ENCODE data around the gene SAT1.

Gene SAT1

GRCh38 chrX:23810279-23810678, 27.3 kb downstream of the SAT1 start:
- no peak for DNase-seq (ENCODE audit: low spot score)

- no peak for DNase-seq (ENCODE audit: low spot score)
Observed at GRCh38 chrX:23811108-23811651, 28.2 kb downstream of the SAT1 start.

- no peak for DNase-seq (ENCODE audit: low spot score)
Observed at GRCh38 chrX:23811656-23812055, 28.7 kb downstream of the SAT1 start.

- no peak for DNase-seq (ENCODE audit: low spot score)
Observed at GRCh38 chrX:23813808-23814207, 30.8 kb downstream of the SAT1 start.

GRCh38 chrX:23815376-23815775, 32.4 kb downstream of the SAT1 start:
- DNase-seq (ENCODE audit: low spot score) = no peak

- DNase-seq (ENCODE audit: low spot score) = no peak
Observed at GRCh38 chrX:23816179-23816578, 33.2 kb downstream of the SAT1 start.

- DNase-seq (ENCODE audit: low spot score) = no peak
Observed at GRCh38 chrX:23817979-23818336, 35.0 kb downstream of the SAT1 start.

GRCh38 chrX:23819385-23820234, 36.6 kb downstream of the SAT1 start:
- peak; percentile 50 for DNase-seq (ENCODE audit: low spot score)

GRCh38 chrX:23820235-23820782, 37.3 kb downstream of the SAT1 start:
- peak; percentile 84 for DNase-seq (ENCODE audit: low spot score)

GRCh38 chrX:23821847-23822246, 38.9 kb downstream of the SAT1 start:
- DNase-seq (ENCODE audit: low spot score) = no peak

- peak; percentile 94 for DNase-seq (ENCODE audit: low spot score)
Observed at GRCh38 chrX:23822397-23822796, 39.4 kb downstream of the SAT1 start.

- DNase-seq (ENCODE audit: low spot score) = peak; percentile 21
Observed at GRCh38 chrX:23822841-23823240, 39.9 kb downstream of the SAT1 start.

GRCh38 chrX:23825675-23826074, 42.7 kb downstream of the SAT1 start:
- no peak for DNase-seq (ENCODE audit: low spot score)

GRCh38 chrX:23826216-23826615, 43.2 kb downstream of the SAT1 start:
- DNase-seq (ENCODE audit: low spot score) = no peak

- no peak for DNase-seq (ENCODE audit: low spot score)
Observed at GRCh38 chrX:23826653-23827052, 43.7 kb downstream of the SAT1 start.

GRCh38 chrX:23828881-23829280, 45.9 kb downstream of the SAT1 start:
- no peak for DNase-seq (ENCODE audit: low spot score)

- no peak for DNase-seq (ENCODE audit: low spot score)
Observed at GRCh38 chrX:23832721-23833120, 49.7 kb downstream of the SAT1 start.

Measured in SW480 (cell line).